GM12891 (cell line): ENCODE data around the gene KRTCAP2.
"Not testable (repeated sequence)": the region's sequence is repeated elsewhere in the genome, so short reads cannot be mapped to it uniquely, and the experiment has no call there.

ENCODE experiments used
- DNase-seq: peaks from one replicate; pipeline ENCODE4 v3.0.0; 2011; ENCODE audit warnings: low spot score; ENCODE audit not compliant: insufficient read length
- FAIRE-seq: peaks from 2 replicates; lab custom pipeline; 2011; peaks lifted over from hg19 to GRCh38; lab: Jason Lieb, UNC
- PAX5 ChIP-seq: IDR thresholded peaks from 2 replicates; pipeline ENCODE4 v1.6.1; 2011; ENCODE audit warnings: low read length, moderate library complexity, mild to moderate bottlenecking; ENCODE audit not compliant: insufficient read depth, severe bottlenecking
- POLR2A ChIP-seq: IDR thresholded peaks from 2 replicates; pipeline ENCODE4 v1.6.1; 2011; ENCODE audit warnings: low read depth, low read length, control low read depth
- POLR2AphosphoS5 ChIP-seq: IDR thresholded peaks from 2 replicates; pipeline ENCODE4 v1.6.1; 2011; ENCODE audit warnings: low read depth, low read length, control low read depth
- POU2F2 ChIP-seq: IDR thresholded peaks from 2 replicates; pipeline ENCODE4 v1.6.1; 2011; ENCODE audit warnings: low read depth, mild to moderate bottlenecking, control low read depth, low read length, moderate library complexity
- SPI1 ChIP-seq: IDR thresholded peaks from 2 replicates; pipeline ENCODE4 v1.6.1; 2011; ENCODE audit warnings: low read depth, low read length, control low read depth
- TAF1 ChIP-seq: IDR thresholded peaks from 2 replicates; pipeline ENCODE4 v1.6.1; 2011; ENCODE audit warnings: low read depth, low read length, control low read depth

KRTCAP2 gene

GRCh38 chr1:155192346-155193274 is 19.5 kb upstream of the KRTCAP2 start:
- FAIRE-seq: no peak
- no peak for DNase-seq
- TF ChIP-seq TAF1: no peak
- no peak for TF ChIP-seq POLR2AphosphoS5
- no peak for TF ChIP-seq POU2F2
- no peak for TF ChIP-seq POLR2A
- no peak for TF ChIP-seq SPI1
- TF ChIP-seq PAX5: no peak

DNA sequence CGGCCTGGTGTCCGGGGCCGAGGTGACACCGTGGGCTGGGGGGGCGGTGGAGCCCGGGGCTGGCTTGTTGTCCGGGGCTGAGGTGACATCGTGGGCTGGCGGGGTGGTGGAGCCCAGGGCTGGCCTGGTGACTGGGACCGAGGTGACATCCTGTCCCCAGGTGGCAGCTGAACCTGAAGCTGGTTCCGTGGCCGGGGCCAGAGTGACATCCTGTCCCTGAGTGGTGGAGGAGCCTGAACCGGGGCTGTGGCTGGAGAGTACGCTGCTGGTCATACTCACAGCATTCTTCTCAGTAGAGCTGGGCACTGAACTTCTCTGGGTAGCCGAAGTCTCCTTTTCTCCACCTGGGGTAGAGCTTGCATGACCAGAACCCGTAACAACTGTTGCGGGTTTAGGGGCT is 18.8 kb upstream of the KRTCAP2 start:
- DNase-seq: no peak
- no peak for FAIRE-seq
- no peak for TF ChIP-seq POU2F2
- no peak for TF ChIP-seq POLR2A
- TF ChIP-seq POLR2AphosphoS5: no peak

- not testable (repeated sequence) for FAIRE-seq, DNase-seq
Observed at GRCh38 chr1:155189926-155190325, 16.8 kb upstream of the KRTCAP2 start.

- TF ChIP-seq TAF1 (no peak), POLR2AphosphoS5 (no peak), PAX5 (no peak), POU2F2 (no peak), POLR2A (no peak), SPI1 (no peak)
- FAIRE-seq (no peak), DNase-seq (no peak)
Observed at GRCh38 chr1:155188268-155188667, 15.2 kb upstream of the KRTCAP2 start.

DNA sequence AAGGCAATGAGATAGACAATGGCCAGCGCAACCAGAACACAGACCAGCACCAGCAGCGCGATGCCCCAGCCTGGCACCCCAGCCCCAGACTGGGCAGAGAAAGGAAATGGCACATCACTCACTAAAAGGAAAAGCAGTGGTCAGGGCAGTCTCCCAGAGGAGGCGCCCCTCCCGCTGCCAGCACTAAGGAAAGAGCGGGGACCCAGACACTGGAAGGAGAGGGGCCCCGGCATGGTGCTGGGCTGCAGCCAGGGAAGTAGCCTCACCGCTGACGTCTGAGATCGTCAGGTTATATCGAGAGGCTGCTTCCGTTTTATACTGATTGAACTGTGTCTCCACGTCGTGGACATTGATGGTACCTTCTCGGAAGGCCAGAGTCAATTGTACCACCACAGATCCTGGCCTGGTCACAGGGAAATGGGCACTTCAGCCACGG is 14.4 kb upstream of the KRTCAP2 start:
- FAIRE-seq (no peak), DNase-seq (no peak)
- no peak for TF ChIP-seq POLR2AphosphoS5
- no peak for TF ChIP-seq TAF1
- no peak for TF ChIP-seq POLR2A
- no peak for TF ChIP-seq POU2F2
- no peak for TF ChIP-seq PAX5
- no peak for TF ChIP-seq SPI1

GRCh38 chr1:155186794-155187455 is 13.8 kb upstream of the KRTCAP2 start:
- FAIRE-seq (no peak), DNase-seq (no peak)
- TF ChIP-seq POLR2AphosphoS5 (no peak), POLR2A (no peak), SPI1 (no peak), TAF1 (no peak), PAX5 (no peak)

GRCh38 chr1:155186067-155186793 is 13.1 kb upstream of the KRTCAP2 start:
- DNase-seq: no peak
- TF ChIP-seq TAF1: no peak
- TF ChIP-seq PAX5: no peak
- TF ChIP-seq POU2F2: no peak
- TF ChIP-seq POLR2AphosphoS5: no peak
- no peak for TF ChIP-seq POLR2A
- TF ChIP-seq SPI1: no peak
- no peak for FAIRE-seq

DNA sequence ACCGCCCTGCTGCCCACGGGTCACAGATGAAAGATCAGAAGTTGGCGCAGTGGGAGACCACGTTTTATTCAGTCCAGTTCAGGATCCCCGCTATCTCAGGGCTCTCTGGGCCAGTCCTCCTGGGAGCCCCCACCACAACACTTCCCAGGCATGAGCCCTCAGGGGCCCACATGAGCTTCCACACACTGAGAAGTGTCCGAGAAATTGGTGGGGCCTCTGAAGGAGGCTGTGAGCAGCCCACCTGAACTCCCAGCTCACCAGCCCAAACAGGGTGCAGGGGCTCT is 12.6 kb upstream of the KRTCAP2 start:
- TF ChIP-seq POLR2AphosphoS5: no peak
- TF ChIP-seq POU2F2: no peak
- TF ChIP-seq TAF1: no peak
- TF ChIP-seq SPI1: no peak
- TF ChIP-seq POLR2A: no peak
- TF ChIP-seq PAX5: no peak
- no peak for DNase-seq
- no peak for FAIRE-seq

DNA sequence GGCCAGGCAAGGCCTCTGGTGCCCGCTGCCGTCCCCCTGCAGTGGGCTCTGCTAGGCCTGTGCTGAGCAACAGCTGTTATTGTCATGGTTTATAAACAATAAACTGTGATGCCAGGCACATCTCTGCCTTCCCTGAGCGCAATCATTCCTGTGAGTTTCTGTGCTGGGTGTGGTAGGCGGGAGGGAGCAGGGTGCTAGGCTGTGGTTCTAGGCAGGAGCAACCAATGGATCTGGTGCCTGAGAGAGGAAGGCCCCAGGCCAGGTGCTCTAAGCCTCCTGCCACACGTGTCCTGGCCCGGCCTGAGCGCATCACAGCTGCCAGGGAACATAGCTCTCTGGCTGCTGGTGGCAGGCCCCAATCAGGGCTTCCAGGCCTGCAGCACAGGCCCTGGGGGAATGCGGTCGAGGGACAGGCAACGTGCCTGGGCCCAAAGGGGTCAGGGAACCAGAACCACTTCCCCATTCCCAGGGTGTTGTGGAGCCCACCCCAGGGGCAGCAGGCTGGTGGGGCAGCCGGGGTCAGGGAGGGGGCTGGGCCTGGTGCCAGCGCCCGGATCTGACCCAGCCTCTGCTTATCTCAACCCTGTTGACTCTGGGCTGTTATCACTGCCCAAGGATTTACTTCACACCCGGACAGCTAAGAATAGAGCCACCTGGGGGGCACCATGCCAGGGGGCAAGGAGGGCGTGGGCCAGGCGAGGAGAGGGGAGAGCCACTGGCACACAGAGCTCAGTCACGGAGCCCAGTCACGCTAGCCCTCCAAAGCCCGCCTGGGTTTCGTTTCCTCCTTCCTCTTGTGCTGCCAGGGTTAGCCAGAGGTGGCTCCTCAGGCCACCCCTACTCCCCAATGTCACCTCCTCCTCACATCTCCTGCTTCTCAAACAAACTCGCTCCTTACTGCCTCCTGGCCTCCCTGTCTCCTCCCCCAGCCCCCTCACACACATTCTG is 12.0 kb upstream of the KRTCAP2 start:
- FAIRE-seq (peak; percentile 96), DNase-seq (peak; percentile 88)

More for the DNA sequence above, 12.0 kb upstream of the KRTCAP2 start:
- TF ChIP-seq TAF1 (no peak), POLR2A (no peak), POU2F2 (no peak), SPI1 (peak; percentile 82), POLR2AphosphoS5 (no peak), PAX5 (no peak)
